ENCODE measurements around the gene ERICH6B. TPM values are rescaled to one million over a fixed set of nuclear protein-coding genes. Genes with fewer than 3 reads are reported as not detected.

Gene ERICH6B
- total and polyA plus RNA-seq, 2 of the 8 experiments (the other 6 are each of a cell fraction or from before 2014, with no cell fraction given): not detected

GRCh38 chr13:45630791-45631190 lies 15.3 kb upstream of the ERICH6B start (continued):
- TF ChIP-seq CHD7 (IDR thresholded peaks at IDR 0.05; ENCODE audit: insufficient replicate concordance, low read length) (no peak), SIN3A (conservative IDR thresholded peaks at IDR 0.05 in 1 of 2, IDR thresholded peaks at IDR 0.05 in 1 of 2; ENCODE audit: low read depth in 1 of 2, low read length in 2 of 2) (no peak), SP4 (IDR thresholded peaks at IDR 0.05; ENCODE audit: low read length) (no peak), CTBP2 (IDR thresholded peaks at IDR 0.05; ENCODE audit: borderline replicate concordance, insufficient read depth, insufficient read length, low read length) (no peak), EP300 (IDR thresholded peaks at IDR 0.05; ENCODE audit: borderline replicate concordance in 1 of 2, low read depth in 2 of 2, low read length in 2 of 2) (no peak), POLR2A (IDR thresholded peaks at IDR 0.05; ENCODE audit: control extremely low read depth in 1 of 2, low read depth in 2 of 2, low read length in 2 of 2) (no peak), EZH2 (IDR thresholded peaks at IDR 0.05; ENCODE audit: low read depth, low read length, severe bottlenecking) (no peak), CEBPB (IDR thresholded peaks at IDR 0.05; ENCODE audit: low read depth, low read length) (no peak), PHF8 (conservative IDR thresholded peaks at IDR 0.05; ENCODE audit: low read depth, low read length) (no peak), ATF2 (IDR thresholded peaks at IDR 0.05; ENCODE audit: low read length) (no peak)
